GM18511 (cell line): Measurements from ENCODE around the gene DTNBP1.
"Not testable (repeated sequence)": the region's sequence is repeated elsewhere in the genome, so short reads cannot be mapped to it uniquely, and the experiment has no call there.

ENCODE experiments used
- ATAC-seq: cut with Tn5 transposase; IDR thresholded peaks from one replicate; pipeline ENCODE4 v1.9.1; 2021; ENCODE audit warnings: mild to moderate bottlenecking, moderate library complexity; ENCODE audit not compliant: unreplicated experiment

DTNBP1 gene

GRCh38 chr6:15562977-15563376 lies 99.9 kb downstream of the DTNBP1 start:
- no peak for ATAC-seq

DNA sequence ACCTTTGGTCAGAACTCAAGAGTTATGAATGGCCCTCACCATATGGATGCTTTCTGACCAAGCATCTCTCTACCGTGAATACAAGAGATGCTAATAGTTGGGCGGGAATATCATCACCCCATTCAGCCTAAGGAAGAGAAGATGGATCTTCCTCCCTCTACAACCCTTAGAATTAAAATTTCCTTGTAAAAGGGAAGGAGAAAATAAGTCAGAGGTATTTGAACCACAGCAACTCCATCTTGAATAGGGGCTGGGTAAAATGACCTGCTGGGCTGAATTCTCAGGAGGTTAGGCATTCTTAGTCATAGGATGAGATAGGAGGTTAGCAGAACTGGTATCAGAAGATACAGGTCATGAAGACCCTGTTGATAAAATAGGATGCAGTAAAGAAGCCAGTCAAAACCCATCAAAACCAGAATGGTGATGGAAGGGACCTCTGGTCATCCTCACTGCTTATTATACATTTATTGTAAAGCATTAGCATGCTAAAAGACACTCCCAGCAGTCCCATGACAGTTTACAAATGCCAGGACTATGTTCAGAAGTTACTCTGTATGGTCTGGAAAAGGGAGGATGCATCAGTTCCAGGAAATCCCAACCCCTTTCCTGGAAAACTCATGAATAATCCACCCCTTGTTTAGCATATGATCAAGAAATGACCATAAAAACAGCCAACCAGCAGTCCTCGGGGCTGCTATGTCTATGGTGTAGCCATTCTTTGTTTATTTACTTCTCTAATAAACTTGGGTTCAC lies 101.2 kb downstream of the DTNBP1 start:
- ATAC-seq, result no peak

DNA sequence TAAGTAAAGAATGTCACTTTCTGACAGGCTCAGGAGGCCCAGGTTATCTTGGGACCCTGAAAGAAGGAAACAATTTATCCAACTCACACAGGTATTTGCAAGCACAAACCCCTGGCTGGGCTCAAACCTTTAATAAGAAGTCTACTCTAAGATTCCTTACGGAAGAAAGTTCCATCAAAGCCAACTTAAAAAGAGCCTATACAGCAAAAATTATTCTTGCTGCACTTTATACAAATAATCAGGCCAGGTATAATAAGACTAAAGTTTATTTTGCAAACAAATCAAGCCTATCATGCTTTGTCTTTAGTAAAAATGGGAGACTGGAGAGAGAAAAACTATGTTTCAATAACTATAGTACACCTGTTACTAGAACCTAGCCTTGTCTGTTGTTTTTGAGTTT lies 102.1 kb downstream of the DTNBP1 start:
- ATAC-seq, result no peak

DNA sequence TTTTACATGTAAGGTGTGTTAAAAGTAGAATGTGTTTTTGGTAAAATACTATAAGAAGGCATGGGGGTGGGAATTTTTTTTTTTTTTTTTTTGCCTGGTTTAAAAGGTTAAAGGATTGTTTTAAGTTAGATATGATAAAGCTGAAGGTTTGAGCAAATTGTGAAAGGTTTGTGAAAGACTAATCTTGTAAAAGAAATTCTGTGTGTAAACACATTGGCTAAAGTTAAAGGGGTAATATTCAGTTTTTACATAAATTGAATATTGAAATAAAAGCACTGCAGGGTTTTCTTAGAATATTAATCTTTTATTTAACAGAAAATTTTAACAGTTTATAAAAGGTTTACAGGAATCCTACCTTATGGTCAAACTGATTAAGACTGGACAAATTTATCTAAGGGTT lies 105.7 kb downstream of the DTNBP1 start:
- ATAC-seq, result no peak

- no peak for ATAC-seq
Observed at GRCh38 chr6:15556711-15557110, 106.1 kb downstream of the DTNBP1 start.

GRCh38 chr6:15555101-15556038 lies 107.5 kb downstream of the DTNBP1 start:
- ATAC-seq, result no peak

- ATAC-seq, result no peak
Observed at GRCh38 chr6:15554728-15555100, 108.1 kb downstream of the DTNBP1 start.

- ATAC-seq, result no peak
Observed at GRCh38 chr6:15553736-15554294, 109.0 kb downstream of the DTNBP1 start.

- no peak for ATAC-seq
Observed at GRCh38 chr6:15553031-15553430, 109.8 kb downstream of the DTNBP1 start.

DNA sequence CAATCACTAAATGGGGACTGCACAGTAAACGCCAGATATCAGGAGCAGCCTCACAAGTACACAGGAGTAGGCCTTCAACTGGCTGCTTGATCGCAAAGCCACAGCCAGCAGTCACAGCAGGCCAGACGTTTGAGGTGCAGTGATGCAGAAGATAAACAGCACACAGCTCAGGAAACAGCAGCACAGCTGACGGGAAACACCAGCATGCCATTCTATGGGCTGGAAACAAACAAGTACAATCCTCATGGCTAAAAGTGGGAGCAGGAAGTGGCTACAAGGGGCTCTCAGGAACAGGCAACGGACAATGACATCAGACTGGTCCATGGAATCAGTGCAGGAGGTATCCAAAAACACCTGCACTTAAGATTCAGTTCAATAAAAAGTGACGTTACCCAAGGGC lies 111.0 kb downstream of the DTNBP1 start:
- no peak for ATAC-seq

- ATAC-seq, result no peak
Observed at GRCh38 chr6:15551262-15551661, 111.6 kb downstream of the DTNBP1 start.

DNA sequence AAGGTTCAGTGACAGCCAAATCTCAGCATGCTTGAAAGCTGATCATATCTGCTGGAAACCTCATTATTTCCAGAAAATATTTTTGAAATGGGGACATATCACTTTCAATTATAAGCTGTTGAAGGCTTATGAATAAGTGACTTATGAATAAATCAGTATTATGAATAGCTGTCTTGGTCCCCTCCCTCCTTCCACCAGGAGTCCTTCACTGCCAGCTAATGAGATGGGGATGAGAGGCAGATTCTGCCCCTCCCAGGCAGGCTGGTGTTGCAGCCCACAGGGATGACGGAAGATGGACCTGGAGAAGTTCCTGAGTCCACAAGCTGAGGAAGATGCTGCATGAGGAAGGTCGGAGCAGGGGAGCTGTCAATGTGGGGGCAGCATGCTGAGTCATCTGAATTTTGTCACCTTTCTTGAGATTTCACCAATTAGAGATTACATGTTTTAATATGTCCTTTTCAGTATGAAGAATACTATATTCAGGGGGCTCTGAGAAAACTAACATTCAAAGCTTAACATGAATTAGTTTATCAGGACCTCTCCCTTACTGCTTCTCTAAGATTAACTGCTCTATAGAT lies 112.2 kb downstream of the DTNBP1 start:
- no peak for ATAC-seq

DNA sequence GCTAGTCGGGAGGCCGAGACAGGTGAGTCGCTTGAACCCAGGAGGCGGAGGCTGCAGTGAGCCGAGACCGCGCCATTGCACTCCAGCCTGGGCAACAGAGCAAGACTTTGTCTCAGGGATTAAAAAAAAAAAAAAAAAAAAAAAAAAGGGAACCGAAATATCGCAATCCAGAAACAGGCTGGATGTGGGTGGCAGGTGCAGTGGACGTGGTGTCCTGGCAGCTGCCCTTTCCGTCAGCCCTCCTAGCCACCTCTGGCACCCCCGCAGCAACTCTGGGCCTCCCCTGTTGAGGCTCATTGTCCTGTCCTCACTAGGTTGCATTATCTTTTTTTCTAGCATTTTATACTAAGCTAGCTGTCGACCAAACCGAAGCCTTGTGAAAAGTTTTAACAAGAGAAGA lies 113.5 kb downstream of the DTNBP1 start:
- ATAC-seq, result no peak

- ATAC-seq, result no peak
Observed at GRCh38 chr6:15547400-15547799, 115.4 kb downstream of the DTNBP1 start.

DNA sequence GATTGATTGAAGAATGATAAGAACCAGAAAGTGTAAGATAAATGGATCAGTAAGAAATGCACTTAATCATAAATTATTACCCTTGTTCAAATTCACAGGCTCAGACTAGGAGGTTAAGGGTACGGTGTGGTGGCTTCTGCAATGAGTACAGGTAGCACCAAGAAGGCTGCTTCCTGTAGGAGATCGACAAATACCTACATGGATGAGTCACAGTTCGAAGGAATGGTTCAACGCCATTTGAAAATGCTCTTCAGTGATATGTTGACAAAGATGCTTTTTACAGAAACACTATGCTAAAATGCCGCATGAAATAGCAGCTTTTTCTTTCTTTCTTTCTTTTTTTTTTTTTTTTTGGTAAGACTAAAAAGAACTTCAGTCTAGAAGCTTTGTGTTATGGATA lies 116.2 kb downstream of the DTNBP1 start:
- no peak for ATAC-seq

GRCh38 chr6:15544321-15544900 lies 118.4 kb downstream of the DTNBP1 start:
- no peak for ATAC-seq

DNA sequence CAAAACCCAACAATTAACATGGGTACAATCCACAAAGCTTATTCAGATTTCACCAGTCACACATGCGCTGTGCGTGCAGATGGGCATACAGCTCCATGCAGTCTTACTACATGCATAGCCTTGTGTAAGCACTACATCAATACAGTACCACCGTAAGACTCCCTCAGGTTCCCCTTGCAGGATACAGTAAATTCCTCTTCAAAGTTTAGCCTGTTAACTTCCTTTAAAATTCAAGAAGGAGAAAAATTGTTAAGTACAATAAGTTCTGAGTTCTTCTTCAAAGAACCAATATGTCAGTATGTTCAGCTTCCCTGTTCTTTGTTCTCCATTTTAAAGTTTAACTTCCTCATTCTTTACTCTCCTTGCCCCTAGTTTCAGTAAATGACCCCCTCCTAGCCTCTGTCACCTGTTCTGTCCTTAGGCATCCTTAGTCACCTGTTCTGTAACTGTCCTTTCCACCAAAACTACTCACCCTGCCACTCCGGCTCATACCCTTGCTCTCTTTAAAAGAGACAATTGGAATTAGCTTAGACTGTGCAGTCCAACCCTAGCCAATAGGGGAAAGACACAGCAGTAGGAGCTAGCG lies 119.4 kb downstream of the DTNBP1 start:
- ATAC-seq, result not testable (repeated sequence)

DNA sequence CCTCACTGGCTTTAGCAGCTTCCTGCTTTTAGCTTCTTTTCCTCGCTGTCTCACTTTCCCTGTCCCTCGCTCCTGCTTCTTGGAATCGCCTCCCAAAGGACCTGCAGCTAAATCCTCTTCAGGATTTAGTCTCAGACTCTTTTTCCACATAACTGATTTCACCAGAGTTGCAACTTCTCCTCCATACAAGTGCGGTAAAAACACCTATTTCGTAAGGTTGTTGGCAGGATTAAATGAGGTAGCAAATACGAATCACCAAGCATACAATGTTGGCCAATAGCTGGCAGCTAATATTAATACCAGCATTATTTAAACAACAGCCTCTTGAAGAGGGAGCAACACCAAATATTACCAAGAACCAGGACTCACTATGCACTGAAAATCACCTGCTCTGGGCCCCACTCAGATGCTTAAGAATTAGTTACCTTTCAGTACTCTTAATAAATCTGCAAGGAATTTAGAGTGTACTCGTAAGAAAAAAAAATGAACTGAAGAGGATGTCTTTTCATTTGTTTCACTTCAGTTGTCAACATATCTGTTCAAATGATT lies 123.0 kb downstream of the DTNBP1 start:
- ATAC-seq, result no peak

DNA sequence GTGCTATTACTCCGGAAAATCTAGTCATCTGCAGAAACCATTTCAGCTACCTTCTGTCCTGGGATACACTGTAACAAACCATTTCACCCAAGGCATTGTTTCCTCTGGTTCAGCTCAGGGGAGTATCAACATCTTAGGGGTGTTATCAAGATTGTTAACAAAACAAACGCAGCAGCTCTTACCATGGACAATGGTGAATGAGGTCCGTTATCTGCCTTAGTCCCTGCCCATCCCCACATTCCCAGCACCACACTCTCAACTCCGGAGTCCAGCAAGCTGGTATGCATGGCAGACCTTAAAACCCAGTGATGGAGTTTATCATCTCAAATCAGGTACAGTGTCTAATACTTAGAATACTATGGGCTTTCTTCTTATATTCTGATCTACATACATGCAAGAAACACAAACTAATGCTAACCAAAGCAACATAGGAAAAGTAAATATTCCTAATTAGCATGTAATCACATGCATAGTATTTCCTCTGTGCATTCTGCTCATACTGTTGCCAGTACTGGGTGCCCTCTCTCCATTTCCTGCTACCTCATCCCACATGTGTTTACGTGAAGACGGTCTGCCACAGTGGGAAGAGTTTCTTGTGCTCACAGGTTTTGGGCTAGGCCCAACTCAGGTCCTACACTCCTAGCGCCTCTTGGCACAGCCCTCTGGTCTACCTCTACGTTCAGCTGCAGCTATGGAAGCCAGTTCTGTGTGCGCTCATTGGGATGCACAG lies 123.9 kb downstream of the DTNBP1 start:
- no peak for ATAC-seq

DNA sequence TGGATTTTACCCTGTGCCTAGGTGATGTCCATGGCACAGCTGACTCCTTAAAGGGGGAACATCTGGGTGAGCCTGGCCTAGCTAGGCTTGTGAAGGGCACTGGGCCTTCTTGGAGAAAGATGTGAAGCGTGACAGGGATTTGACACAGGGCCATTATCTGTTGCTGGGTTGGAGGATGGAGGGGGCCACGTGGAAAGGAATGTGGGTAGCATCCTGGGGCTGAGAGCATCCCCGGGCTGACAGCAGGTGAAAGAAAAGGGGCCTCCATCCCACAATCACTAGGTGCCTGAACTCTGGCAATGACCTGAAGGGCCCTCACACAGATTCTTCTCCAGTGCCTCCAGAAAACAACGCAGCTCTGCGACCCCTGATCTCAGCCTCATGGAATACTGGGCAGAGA lies 124.7 kb downstream of the DTNBP1 start:
- ATAC-seq, result no peak
